ENCODE results near the gene ETFBKMT. TPM values are rescaled to one million over a fixed set of nuclear protein-coding genes. Genes with fewer than 3 reads are reported as not detected.

Gene ETFBKMT
- total RNA-seq, result 1 to 10 TPM; 1.8 to 3.4 (median 2.3) TPM

GRCh38 chr12:31659087-31659942, at the start of gene ETFBKMT:
ETFBKMT (plus strand) TSS chr12:31659688; CDS start chr12:31661954, 2,266 bp downstream.
- TF ChIP-seq CTCF (IDR thresholded peaks at IDR 0.05) (no peak), POLR2A (IDR thresholded peaks at IDR 0.05) (no peak)
- DNase-seq (ENCODE audit: low spot score in 2 of 2), result peak; percentile 88 to 97
- intact Hi-C loops (cut with DNase I; ENCODE audit: low total_unique reads), result no loop called here
- H3K4me3 ChIP-seq (ENCODE audit: low read depth, poor library complexity, severe bottlenecking), result peak within 1 kb of the TSS; percentile 33
- 1 to 2% methylated on average over 47 of the region's 47 CpGs for WGBS, 2 donors

GRCh38 chr12:31612819-31613218, 46.7 kb upstream of the ETFBKMT start:
- WGBS, 2 donors, result 79 to 93% methylated on average over 2 of the region's 2 CpGs
- TF ChIP-seq CTCF (IDR thresholded peaks at IDR 0.05) (no peak), POLR2A (IDR thresholded peaks at IDR 0.05) (no peak)
- no peak for DNase-seq (ENCODE audit: low spot score in 2 of 2)
- intact Hi-C loops (cut with DNase I; ENCODE audit: low total_unique reads), result no loop called here
- H3K4me3 ChIP-seq (ENCODE audit: low read depth, poor library complexity, severe bottlenecking), result no peak overlapping the region

GRCh38 chr12:31618228-31619025, 41.1 kb upstream of the ETFBKMT start:
- intact Hi-C loops (cut with DNase I; ENCODE audit: low total_unique reads), result no loop called here
- WGBS, 2 donors, result 74 to 88% methylated on average over 3 of the region's 3 CpGs
- DNase-seq (ENCODE audit: low spot score in 2 of 2), result no peak
- TF ChIP-seq POLR2A (IDR thresholded peaks at IDR 0.05) (no peak), CTCF (IDR thresholded peaks at IDR 0.05) (no peak)
- no peak overlapping the region for H3K4me3 ChIP-seq (ENCODE audit: low read depth, poor library complexity, severe bottlenecking)

- TF ChIP-seq POLR2A (IDR thresholded peaks at IDR 0.05) (no peak), CTCF (IDR thresholded peaks at IDR 0.05) (no peak)
- intact Hi-C loops (cut with DNase I; ENCODE audit: low total_unique reads), result no loop called here
- no peak overlapping the region for H3K4me3 ChIP-seq (ENCODE audit: low read depth, poor library complexity, severe bottlenecking)
- no peak for DNase-seq (ENCODE audit: low spot score in 2 of 2)
- WGBS, 2 donors, result 96 to 98% methylated on average over 2 of the region's 2 CpGs
Observed at GRCh38 chr12:31620311-31620710, 39.2 kb upstream of the ETFBKMT start.

- intact Hi-C loops (cut with DNase I; ENCODE audit: low total_unique reads), result no loop called here
- no peak for TF ChIP-seq CTCF (IDR thresholded peaks at IDR 0.05)
- H3K4me3 ChIP-seq (ENCODE audit: low read depth, poor library complexity, severe bottlenecking), result no peak overlapping the region
- DNase-seq (ENCODE audit: low spot score in 2 of 2), result no peak
- 94% methylated on average over 4 of the region's 4 CpGs for WGBS, 2 donors
Observed at GRCh38 chr12:31622038-31622437, 37.5 kb upstream of the ETFBKMT start.
